ENCODE data around the gene DNAH1.

The DNAH1 gene

GRCh38 chr3:52343946-52344600 lies 28.0 kb downstream of the DNAH1 start:
- FAIRE-seq: no peak

DNA sequence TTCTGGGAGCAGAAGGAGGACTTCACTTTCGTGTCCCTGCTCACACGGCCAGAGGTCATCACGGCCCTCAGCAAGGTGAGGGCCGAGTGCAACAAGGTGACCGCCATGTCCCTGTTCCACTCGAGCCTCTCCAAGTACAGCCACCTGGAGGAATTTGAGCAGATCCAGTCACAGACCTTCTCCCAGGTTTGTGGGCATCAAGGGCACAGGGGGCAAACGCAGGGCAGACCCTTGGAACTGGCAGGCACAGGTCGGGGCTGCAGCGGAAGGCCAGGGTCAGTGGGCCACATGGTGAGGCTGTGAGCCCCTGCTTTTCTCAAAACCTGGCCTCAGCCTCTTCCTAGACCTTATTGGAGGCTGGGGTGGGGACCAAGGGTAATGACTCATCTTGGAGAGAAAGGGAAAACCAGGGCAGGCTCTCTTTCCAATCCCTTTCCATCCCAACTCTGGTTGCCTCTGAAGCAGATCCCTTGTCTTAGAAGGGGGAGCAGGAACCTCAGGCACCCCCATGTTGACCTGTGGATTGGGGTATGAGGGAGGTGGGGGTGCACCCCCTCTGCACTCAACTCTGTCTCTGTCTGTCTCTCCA lies 29.5 kb downstream of the DNAH1 start:
- no peak for FAIRE-seq

- FAIRE-seq: no peak
Measured at GRCh38 chr3:52346623-52347530, 30.8 kb downstream of the DNAH1 start.

- FAIRE-seq: no peak
Measured at GRCh38 chr3:52347716-52348635, 31.9 kb downstream of the DNAH1 start.

DNA sequence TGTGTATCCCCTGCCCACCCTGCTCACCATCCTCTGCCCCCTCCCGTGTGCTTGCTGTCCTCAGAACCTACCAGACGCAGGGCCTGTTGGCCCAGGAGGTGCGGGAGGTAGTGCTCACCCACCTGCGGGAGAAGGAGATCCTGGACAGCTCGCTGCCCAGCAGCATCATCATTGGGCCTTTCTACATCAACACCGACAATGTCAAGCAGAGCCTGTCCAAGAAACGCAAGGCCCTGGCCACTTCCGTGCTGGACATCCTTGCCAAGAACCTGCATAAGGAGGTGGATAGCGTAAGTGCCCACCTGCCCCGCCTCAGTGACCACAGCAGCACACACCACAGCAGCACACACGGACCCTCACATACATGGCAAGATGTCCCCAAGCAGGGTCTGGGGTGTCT lies 33.0 kb downstream of the DNAH1 start:
- no peak for FAIRE-seq

DNA sequence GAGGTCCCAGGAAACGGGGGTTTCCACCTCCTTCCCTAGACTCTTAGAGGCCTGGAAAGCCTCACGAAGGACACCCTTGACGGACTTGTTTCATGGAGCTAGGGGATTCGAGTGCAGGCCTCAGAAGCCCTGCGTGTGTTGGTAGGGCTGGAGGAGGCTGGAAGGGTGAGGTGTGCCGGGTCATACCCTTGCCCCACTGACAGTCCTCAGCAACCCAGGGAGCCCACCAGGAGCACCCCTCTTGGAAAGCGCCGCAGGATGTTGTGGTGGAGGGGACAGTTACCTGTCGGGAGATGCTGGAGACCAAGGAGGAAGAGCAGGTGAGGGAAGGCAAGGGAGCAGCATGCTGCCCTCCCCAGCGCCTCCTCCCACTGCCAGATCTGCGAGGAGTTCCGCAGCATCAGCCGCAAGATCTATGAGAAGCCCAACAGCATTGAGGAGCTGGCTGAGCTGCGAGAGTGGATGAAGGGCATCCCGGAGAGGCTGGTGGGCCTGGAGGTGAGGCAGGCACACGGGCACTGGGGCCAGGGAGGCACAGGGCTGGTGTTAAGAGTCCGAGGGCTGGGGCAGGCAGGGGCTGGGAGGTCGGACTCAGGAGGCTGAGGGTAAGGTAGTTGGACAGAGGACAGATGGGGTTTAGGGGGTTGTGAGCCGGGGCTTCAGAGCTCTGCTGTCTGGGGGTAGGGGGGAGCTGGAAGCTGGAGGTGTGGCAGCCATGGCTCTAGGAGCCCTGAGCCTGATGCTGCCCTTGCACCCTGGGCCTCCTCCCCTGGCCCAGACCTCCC lies 33.7 kb downstream of the DNAH1 start:
- FAIRE-seq: no peak

GRCh38 chr3:52350416-52350815 lies 34.3 kb downstream of the DNAH1 start:
- FAIRE-seq: no peak

DNA sequence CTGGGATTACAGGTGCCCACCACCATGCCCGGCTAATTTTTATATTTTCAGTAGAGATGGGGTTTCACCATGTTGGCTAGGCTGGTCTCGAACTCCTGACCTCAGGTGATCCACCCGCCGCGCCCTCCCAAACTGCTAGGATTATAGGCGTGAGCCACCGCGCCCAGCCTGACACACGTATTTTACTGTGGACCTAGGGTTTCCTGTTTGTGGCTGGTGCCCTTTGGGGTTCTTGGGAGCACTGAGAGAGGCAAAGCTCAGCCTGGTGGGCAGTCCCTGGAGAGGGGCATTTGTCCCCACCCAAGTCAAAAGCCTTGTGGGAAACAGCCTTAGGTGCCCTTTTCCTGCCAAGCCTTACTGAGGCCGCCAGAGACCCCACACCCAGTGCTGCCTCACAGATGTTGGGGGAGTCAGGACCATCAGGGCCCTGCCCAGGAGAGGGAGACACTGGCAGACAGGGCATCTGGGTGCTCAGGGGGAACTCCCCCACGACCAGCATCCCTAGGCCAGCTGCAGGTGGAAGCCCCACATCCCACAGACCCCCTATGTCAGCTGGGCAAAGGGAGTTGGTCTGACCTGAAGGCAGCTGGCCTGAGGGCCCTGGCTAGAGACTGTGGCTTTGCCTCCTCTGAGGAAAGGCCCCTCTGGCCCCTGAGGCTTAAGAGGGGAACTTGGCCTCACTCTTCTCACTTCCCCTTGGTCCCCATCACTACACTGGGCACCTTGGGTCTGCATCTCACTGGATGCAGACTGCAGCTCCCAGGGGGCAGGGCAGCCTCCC lies 35.1 kb downstream of the DNAH1 start:
- no peak for FAIRE-seq

DNA sequence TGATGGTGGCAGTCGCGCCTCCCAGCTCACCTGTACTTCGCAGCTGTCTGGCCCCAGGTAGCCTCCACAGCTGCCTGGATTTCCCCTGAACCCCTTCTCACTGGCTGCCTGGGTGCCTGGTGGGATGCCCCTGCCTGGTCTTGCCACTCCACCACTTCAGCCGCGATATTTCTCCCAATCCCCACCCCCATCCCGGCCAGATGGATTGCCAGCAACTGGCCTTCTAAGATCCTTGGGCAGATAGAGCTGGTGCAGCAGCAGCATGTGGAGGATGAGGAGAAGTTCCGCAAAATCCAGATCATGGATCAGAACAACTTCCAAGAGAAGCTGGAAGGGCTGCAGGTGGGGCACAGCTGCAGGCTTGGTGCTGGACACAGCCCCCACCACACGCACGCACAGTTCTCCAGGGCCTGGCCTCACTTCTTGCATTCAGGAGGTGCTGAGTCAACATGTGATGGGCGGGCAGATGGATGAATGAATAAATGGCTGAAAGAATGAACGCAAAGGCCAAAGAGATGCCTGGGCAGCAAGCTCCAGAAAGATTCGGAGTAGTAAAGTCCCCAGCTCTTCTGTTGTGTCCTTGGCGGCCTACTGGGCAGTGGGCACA lies 35.7 kb downstream of the DNAH1 start:
- FAIRE-seq: no peak

- FAIRE-seq: no peak
Measured at GRCh38 chr3:52352566-52352965, 36.4 kb downstream of the DNAH1 start.

DNA sequence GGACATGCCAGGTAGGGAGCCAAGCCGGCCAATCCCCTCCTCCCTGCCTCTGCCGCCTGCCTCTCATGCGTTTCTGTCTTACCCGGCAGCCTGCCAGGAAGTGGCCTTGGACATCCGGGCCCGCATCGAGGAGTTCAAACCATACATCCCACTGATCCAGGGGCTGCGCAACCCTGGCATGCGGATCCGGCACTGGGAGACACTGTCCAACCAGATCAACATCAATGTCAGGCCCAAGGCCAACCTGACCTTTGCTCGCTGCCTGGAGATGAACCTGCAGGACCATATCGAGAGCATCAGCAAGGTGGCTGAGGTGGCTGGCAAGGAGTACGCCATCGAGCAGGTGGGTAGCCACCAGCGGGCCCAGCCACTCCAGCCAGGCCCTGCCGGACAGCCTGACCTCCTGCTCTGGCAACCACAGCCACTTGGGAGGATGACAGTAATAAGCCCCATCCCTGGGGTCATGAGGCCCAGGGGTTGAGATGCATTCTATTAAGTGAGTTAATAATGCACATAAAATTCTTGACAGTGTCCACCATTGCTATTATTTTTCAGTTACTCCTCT lies 37.3 kb downstream of the DNAH1 start:
- no peak for FAIRE-seq

GRCh38 chr3:52354676-52355075 lies 38.6 kb downstream of the DNAH1 start:
- no peak for FAIRE-seq

DNA sequence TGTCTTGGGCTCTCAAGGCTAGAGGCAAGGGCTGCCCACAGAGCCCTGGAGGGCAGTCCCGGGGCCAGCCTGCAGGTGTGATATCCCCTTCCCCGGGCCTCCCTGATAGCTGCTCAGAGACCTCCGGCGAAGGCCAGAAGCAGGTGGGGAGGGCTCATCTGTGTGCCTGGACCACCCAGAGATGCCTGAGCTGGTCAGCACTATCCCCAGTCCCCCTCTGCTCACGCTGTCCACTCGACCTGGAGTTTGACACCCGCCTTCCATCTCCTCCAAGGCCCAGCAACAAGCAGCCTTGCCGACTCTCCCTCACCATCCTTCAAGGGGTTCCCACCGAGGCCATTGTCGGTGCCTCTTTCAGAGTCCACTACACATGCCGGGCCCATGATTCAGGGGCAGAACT lies 39.4 kb downstream of the DNAH1 start:
- FAIRE-seq: no peak

- FAIRE-seq: no peak
Measured at GRCh38 chr3:52356126-52356525, 40.0 kb downstream of the DNAH1 start.

DNA sequence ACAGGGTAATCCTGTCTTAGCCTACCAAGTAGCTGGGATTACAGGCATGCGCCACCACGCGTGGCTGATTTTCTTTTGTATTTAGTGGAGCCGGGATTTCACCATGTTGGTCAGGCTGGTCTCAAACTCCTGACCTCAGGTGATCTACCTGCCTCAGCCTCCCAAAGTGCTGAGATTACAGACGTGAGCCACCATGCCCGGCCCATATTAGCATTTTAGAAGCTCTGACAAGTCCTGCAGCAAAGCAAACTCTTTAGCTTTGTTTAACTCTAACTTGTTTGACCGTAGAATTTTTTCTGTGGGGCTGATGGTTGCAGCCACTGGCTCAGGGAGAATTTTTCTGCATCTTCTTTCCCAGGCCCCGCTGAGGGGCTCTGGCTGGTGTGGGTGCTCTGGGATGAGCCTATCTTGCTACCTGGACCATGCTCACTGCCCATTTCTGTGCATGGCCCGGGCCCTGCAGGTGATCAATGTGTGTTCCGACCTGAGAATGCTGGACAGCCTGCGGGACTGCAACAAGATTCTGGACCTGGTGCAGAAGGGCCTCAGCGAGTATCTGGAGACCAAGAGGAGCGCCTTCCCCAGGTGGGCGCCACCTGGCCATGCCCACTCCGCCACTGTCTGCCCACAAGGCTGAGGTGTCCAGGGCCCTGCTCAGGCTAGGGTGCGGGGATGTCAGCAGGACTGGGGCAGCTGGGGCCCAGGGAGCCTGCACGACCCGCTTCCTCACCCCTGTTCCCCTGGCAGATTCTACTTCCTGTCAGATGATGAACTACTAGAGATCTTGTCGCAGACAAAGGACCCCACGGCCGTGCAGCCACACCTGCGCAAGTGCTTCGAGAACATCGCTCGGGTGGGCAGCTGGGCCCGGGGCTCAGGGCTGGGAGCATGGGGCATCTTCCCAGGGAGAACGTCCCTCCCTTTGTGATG lies 41.3 kb downstream of the DNAH1 start:
- no peak for FAIRE-seq

GRCh38 chr3:52358362-52358940 lies 42.3 kb downstream of the DNAH1 start:
- no peak for FAIRE-seq

DNA sequence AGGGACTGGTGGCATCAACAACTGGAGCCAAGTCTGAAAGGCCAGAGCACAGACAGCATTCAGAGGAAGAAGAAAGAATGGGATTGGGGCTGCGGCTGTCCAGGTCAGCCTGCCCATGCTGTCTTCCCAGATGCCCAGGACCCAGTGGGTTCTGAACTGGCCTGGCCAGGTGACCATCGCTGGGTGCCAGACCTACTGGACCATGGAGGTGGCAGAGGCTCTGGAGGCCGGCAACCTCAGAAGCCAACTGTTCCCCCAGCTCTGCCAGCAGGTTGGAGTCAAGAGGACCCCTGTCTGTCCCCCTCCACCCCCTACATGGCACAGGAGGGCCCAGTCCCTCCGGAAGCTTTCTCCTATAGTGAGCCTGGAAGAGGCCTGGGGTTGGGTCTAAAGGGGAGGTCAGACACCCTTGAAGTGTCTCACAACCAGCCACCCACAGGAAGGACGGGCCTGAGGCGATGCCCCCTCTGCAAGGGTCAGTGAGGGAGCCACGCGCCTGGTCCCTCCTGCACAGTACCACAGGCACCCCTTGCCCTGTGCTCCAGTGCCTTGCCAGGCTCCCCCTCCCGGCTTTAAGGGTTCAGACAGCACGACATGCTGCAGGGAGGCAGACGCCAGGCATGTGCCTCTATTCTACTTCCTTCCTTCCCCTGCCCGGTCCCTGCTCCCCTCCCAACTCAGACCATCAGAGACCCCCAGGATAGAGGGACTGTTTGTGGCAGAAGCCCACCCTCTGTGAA lies 43.2 kb downstream of the DNAH1 start:
- FAIRE-seq: no peak

DNA sequence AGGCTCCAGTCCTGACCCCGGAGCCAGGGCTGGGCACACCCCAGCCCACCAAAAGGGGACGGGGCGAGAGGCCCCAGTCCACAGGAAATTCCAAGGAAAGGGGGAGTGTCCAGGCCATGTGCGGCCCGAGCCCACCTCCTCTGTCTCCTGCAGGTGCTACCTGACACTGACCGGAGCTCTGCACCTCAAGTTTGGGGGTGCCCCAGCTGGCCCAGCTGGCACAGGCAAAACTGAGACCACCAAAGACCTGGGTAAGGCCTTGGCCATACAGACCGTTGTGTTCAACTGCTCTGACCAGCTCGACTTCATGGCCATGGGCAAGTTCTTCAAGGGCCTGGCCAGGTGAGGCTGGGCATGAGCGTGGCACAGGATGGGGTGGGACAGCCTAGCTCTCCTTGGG lies 44.9 kb downstream of the DNAH1 start:
- no peak for FAIRE-seq
